HG03060 (cell line): ENCODE results near the gene GPC3.
"Not testable (repeated sequence)": the region's sequence is repeated elsewhere in the genome, so short reads cannot be mapped to it uniquely, and the experiment has no call there.

Experiments
- ATAC-seq: cut with Tn5 transposase; IDR thresholded peaks from one replicate; pipeline ENCODE4 v1.9.1; 2021; ENCODE audit warnings: low read depth, moderate number of reproducible peaks; ENCODE audit not compliant: unreplicated experiment

The GPC3 gene

DNA sequence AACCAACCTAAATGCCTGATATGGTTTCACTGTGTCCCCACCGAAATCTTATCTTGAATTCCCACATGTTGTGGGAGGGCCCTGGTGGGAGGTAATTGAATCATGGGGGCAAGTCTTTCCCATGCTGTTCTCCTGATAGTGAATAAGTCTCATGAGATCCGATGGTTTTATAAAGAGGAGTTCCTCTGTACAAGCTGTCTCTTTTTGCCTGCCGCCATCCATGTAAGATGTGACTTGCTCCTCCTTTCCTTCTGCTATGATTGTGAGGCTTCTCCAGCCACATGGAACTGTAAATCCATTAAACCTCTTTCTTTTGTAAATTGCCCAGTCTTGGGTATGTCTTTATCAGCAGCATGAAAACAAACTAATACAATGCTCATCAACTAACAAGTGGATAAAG lies 265.1 kb downstream of the GPC3 start:
- ATAC-seq: not testable (repeated sequence)

- no peak for ATAC-seq
Measured at GRCh38 chrX:133715715-133716114, 269.7 kb downstream of the GPC3 start.

DNA sequence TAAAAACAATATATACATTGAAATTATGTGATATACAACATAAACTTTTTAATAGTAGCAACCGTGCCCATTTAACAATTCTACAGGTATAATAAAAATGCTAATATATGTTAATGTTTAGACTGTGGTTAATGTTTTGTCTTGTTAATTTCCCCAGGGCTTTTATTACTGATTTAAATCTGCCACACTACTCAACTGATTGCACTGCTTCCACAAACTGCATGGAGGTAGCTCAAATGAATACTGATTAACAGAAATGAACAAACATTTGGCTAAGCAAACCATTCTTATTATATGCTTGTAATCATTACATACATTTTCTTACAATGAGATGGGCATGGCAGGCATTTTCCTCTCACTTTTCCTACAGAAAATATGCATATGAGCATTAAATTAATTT lies 275.9 kb downstream of the GPC3 start:
- ATAC-seq: no peak

GRCh38 chrX:133706890-133707289 lies 278.5 kb downstream of the GPC3 start:
- no peak for ATAC-seq

- ATAC-seq: no peak
Measured at GRCh38 chrX:133702230-133702629, 283.2 kb downstream of the GPC3 start.

- no peak for ATAC-seq
Measured at GRCh38 chrX:133699023-133699728, 286.2 kb downstream of the GPC3 start.

GRCh38 chrX:133698298-133698697 lies 287.1 kb downstream of the GPC3 start:
- no peak for ATAC-seq

DNA sequence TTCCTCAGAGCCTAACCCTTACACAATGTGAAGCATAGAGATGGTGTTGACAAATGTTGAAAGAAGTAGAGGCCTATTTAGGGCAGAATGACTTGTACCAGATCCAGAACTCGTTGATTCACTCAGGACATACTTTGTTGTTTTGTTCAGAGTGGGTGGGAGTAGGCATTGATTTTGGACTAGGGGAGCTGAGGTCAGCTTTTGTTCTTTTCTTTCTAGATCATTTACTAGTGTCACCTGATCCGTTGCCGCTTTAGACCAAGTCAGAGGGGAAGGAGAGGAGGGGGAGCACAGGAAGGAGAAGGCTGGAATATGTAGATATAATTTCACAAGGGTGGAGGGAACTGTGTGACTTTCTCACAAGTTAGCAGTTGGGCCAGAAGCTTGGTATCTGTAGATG lies 287.7 kb downstream of the GPC3 start:
- no peak for ATAC-seq

DNA sequence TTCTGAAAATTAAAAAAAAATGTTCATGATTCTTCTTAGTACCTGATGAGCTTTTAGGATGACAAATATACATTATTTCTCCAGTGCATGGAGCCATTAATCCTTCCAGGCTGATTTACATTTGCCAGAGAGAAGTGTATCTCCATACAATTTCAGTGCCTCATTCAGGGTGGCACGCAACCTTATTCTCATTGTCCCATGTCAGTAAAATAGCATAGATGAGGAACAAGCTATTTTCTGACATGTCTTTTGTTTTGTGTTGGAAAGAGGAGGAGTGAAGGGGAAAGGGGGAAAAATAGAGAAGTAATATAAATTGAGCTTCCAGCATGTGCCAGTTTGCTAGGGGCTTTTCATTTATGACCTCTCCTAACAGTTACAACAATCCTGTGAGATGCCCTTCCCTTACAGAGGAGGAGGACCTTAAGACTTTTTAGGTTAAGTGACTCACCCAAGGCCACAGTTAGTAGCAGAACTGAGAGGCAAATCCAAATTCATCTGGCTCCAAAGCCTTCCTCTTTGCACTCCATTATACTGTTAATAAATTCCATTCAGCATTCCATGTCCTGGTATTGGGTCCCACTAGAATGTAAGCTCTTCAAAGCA lies 295.3 kb downstream of the GPC3 start:
- ATAC-seq: no peak

GRCh38 chrX:133685822-133686221 lies 299.6 kb downstream of the GPC3 start:
- no peak for ATAC-seq

DNA sequence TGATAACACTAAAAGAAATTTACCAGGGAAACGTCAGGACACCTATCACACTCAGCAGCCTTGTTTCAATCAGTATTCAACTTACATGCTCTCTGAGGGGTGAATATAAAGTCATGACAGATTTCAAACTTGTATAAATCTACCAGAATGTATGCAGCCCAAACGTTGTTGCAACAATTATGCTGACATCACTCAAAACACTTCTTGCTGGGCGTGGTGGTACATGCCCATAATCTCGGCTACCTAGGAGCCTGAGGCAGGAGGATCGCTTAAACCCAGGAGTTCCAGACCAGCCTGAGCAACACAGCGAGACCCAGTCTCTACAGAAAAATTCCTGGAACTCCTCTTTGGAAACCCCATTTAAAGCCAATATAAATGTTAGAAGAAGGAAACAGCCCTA lies 303.5 kb downstream of the GPC3 start:
- no peak for ATAC-seq

DNA sequence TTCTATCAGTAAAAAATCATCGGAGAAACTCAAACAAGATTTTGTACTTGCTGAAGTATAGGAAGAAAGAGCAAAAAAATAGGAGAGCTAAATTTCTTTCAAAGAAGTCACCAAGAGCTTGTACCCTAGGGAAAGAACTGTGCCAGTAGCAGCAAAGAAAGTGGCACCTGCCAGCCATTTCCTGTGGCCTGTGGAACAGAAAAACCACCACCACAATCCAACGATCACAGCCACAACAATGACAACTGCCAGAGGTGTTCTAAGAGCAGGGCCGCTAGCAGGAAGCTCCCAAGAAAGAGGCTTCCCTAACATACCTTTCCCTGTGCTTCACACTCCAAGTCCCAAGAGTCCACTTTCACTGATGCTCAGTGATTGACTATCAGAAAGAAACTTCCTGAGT lies 304.0 kb downstream of the GPC3 start:
- no peak for ATAC-seq

DNA sequence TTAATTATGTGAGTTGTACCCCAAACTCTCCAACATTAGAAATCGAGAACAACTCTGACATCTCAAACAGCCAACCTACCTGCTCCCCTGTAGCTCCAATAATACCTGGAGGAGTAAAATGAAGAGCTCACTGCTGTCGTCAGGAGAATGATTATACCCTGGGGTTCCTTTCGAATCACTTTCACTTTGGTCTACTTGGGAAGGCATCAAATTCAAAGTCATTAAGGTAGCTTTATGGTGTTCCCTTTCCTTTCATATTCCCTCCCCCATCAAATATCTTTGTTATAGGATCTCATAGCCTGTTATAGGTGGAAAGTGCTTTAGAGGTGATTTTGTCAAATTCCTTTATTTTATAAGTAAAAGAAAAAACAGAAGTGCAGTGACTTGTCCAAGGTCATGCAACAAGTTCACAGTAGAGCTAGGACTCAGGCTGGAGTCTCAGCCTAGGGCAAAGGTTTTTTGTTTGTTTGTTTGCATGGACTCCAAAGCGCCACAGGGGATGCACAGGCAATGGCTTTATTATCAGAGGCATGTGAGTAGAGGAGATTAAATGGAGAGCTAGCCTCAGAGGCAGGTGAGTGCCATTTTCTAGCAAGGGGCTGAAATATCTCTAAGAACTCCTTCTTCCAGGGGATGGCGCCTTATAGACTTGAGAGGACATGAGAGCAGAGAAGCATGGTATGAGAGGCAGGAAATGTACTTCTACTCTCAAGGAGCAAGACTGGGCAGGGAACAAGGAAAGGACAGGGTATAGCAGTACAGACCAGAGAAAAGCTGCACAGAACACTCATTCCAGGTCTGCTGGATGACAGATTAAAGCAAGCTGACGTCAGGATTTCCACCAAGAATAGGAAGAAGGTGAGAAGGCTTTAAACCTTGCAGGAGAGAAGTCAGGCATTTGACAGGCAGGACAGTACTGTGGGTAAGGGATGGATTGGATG lies 308.0 kb downstream of the GPC3 start:
- no peak for ATAC-seq

DNA sequence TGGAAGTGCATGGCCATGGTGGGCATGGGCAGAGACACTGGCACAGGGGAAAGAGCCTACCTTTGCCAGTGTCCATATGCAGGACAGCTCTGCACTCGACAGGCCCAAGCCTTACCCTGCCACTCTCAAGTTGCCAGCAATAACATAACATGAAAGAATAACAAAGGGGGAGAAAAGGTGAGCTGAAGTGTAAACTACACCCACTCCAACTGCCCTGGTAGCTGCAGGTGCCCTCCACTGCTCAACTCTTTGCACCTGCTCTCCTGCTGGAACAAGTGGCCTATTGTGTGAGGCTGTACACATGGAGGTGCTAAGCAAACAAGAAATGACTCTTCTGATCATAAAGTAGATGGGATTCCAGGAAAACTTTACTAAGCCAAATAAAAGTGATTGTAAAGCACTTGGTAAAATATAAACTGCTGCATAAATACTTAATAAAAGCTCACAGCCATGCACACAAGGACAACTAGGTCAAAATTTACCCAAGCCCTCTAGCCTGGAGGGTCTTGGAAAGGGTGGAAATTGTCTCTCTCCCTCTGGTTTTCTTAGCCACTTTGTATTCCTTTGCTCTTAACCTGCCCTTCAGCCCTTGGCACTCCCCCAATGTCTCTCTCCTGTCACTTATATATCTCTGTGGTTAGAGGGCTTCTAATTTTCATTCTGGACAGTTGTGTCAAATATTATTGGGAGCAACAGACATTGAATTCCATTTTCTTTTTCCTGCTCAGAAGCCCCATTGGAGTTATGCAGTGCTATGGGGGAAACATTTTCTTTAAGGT lies 308.9 kb downstream of the GPC3 start:
- ATAC-seq: no peak

- ATAC-seq: no peak
Measured at GRCh38 chrX:133674726-133675470, 310.5 kb downstream of the GPC3 start.

DNA sequence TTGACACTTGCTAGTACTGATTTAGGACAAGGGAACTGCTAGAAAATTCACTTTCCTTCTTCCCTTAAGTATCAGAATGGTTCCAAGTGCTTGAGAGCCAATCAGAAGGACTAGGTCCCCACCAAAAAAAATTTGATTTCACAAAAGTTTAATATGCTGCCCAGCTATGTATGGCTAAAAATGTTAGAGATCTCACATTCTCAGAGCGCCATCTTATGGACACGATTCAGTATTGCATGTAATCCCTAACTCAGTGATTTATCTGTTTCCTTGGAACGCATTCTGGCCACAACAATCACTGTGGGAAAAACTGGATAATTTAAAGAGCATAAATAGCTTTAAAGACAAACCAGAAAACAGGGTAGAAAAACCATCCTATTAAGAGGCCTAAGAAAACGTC lies 315.0 kb downstream of the GPC3 start:
- no peak for ATAC-seq

DNA sequence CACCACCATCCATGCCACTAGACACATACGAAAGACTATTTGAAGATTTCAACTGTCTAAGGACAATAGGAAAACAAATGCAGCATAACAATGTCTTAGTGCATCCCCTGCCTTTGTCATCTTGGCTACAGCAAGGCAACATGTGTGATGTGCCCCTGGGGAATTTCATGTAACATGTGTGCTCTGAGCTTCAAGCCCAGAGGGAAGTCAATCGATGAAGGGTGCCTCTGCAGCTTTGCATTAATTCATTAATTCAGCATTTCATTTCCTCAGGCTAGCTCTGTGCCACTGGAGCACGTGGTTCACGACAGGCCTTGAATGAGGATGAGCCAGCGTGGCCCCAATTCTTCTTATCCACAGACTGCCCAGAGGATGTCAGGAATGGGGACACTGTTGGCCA lies 316.2 kb downstream of the GPC3 start:
- ATAC-seq: no peak

DNA sequence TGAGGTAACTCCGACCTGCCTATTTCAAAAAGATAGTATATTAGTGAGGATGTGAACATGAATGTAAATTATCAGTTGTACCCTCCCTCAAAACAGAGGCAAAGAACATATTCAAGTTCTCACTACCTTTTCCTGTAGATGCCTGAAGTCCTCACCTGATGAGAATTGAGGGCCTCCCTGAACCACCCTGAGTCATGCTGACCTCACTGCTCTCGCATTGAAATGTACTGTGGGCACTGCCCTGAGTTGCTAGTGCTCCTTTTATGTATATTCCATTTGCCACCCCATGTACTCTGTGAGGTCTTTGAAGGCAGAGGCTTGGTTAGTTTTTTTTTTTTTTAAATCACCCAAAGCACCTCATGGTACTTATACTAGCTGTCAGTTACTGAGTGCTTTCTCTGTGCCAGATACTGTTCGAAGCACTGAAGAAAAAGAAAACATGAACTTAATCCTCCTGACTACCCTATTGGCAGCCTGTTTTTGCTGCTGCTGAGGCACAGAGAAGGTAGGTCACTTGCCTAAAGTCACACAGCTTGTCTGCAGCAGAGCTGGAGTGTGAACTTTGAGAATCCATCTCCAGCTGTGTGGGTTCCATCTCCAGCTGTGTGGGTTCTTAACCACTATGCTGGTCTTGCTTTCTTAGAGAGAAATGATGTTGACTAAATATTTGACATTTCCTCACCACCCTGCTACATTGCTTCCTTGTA lies 317.0 kb downstream of the GPC3 start:
- no peak for ATAC-seq

- ATAC-seq: no peak
Measured at GRCh38 chrX:133666256-133666655, 319.1 kb downstream of the GPC3 start.
